Measurements from ENCODE around the gene KCTD14.
A peak's percentile ranks its signal among the peaks of the same experiment; 100 is the strongest.
"Not testable (repeated sequence)": the region's sequence is repeated elsewhere in the genome, so short reads cannot be mapped to it uniquely, and the experiment has no call there.

Gene KCTD14

DNA sequence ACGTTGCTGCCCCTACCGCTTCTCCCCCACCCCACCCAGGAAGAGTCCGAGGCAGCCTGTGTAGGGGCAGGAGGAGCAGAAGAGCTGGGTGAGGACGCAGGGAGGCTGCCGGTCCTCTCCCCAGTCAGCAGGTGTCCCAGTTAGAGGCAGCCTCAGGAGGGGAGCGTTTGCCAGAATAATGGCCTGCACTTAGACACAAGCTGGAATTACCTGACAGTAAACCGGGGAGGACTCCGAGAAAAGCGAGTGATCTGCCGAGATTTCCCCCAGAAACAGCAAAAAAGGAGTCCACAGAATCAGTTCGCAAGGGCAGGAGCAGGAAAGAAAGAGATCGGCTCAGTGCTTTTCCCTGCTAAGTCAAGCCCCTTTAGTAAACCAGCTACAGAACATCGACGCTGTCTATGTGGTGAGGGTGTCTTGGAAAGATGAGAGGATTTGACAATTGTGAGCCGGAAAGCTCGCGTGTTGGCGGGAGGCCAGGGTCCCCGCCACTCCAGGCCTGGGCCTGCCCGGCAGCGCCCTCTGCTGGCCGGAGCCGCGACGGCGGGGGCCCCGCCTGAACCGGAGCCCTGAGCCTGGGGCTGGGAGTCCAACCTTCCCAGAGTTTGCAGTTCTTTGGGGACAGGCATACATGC, 22.9 kb upstream of the KCTD14 start:
- peak; percentile 68 for DNase-seq

GRCh38 chr11:78044706-78045105, 21.6 kb upstream of the KCTD14 start:
- no peak for DNase-seq

GRCh38 chr11:78041843-78042440, 18.9 kb upstream of the KCTD14 start:
- DNase-seq = no peak

- DNase-seq = not testable (repeated sequence)
These were observed 18.3 kb upstream of the KCTD14 start for GRCh38 chr11:78041380-78041719.

DNA sequence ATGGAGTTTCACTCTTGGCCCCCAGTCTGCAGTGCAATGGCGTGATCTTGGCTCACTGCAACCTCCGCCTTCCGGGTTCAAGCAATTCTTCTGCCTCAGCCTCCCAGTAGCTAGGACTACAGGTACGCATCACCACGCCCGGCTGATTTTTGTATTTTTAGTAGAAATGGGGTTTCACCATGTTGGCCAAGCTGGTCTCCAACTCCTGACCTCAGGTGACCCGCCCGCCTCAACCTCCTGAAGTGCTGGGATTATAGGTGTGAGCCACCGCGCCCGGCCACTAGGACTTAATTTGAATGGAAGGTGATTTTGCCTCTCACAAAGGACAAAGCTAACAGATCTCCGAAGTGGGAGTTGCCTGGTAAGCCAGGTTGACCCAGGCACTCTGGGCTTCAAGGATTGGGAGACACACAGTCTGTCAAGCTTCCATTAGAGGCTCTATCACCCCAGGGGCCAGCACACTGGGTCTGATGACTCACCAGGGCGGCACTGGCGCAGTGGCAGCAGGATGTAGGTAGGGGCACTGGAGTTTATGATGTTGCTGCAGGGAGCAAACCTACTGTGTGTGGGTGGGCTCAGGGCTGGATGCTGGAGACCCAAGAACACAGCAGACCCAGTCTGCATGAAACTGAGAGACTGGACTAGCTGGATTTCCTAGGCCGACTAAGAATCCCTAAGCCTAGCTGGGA, 17.8 kb upstream of the KCTD14 start:
- DNase-seq = no peak

- no peak for DNase-seq
These were observed 17.0 kb upstream of the KCTD14 start for GRCh38 chr11:78039919-78040671.

DNA sequence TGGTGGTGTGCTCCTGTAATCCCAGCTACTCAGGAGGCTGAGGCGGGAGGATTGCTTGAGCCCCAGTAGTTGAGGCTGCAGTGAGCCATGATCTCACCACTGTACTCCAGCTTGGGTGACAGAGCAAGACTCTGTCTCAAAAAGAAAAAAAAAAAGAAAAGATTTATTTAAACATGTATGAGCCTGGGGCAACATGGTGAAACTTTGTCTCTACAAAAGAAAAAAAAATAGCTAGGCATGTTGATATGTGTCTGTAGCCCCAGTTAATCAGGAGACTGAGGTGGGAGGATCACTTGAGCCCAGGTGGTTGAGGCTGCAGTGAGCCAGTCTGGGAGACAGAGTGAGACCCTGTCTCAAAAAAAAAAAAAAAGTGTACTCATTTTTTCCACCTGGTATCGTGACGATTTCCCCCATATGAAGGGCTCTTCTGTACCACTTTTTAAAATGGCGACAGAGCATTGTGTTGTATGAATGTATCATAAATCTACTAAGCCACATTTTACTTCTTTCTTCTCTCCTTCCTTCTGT, 16.4 kb upstream of the KCTD14 start:
- no peak for DNase-seq

DNA sequence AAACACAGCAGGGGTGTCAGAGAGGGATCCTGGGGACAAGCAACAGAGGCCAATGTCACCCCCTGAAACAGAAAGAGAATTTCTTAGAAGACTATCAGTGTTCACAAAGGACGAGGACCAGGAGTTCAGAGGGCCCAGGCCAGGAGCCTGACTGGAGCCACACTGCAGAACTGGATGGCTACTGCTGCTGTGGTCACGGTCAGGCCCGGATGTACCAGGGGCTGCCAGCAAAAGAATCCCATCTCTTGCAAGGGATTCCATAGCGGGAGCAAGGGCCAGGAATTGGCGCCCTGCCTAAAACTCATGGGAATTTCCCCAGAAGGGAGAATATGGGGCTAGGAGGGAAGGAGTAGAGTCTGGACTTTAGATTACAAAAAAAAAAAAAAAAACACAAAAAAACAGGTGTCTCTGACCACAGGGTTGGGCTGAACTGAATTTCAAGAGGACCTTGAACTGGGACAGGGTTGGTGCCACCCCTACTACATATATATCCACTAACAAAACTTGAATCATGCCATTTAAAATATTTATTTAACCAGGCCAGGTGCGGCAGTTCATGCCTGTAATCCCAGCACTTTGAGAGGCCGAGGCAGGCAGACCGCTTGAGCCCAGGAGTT, 15.7 kb upstream of the KCTD14 start:
- no peak for DNase-seq

GRCh38 chr11:78037825-78038620, 14.9 kb upstream of the KCTD14 start:
- no peak for DNase-seq

GRCh38 chr11:78037056-78037455, 14.0 kb upstream of the KCTD14 start:
- DNase-seq = no peak

DNA sequence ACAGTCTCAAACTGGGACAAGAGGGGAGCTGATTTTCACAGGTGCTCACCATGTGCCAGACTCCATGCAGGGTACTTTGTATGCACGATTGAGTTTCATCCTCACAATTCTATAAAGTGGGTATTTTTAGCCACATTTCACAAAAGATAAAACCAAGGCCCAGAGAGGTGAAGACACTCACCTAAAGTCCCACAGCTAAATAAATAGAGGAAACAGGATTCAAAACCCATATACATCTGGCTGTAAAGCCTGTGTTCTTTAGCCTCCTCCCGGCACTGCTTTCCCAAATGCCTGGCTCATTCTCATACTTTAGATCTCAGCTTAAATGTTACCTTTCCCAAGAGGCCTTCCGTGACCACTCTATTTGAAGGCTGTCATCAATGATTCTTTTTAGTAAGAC, 13.2 kb upstream of the KCTD14 start:
- no peak for DNase-seq

- no peak for DNase-seq
These were observed 11.5 kb upstream of the KCTD14 start for GRCh38 chr11:78034623-78035022.

DNA sequence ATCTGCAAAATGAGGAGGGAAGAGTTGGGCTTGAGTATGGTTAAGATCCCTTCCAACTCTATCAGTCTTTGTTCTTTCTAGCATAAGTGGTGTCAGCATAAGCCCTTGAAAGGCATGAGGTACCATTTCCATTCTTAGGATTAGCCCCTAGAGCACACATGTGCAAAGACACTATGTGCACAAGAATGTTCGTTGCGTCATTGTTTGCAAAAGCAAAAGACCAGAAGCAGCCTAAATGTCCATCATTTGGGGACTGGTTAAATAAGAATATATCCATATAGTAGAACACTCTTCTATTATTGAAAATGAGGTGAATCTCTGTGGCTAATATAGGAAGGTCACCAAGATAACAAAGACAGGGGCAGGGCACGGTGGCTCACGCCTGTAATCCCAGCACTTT, 10.0 kb upstream of the KCTD14 start:
- no peak for DNase-seq

GRCh38 chr11:78032090-78032489, 9.0 kb upstream of the KCTD14 start:
- no peak for DNase-seq

GRCh38 chr11:78031629-78032028, 8.6 kb upstream of the KCTD14 start:
- DNase-seq = no peak

GRCh38 chr11:78030429-78031325, 7.6 kb upstream of the KCTD14 start:
- DNase-seq = no peak

GRCh38 chr11:78028423-78028822, 5.3 kb upstream of the KCTD14 start:
- not testable (repeated sequence) for DNase-seq

GRCh38 chr11:78027759-78028158, 4.7 kb upstream of the KCTD14 start:
- no peak for DNase-seq

DNA sequence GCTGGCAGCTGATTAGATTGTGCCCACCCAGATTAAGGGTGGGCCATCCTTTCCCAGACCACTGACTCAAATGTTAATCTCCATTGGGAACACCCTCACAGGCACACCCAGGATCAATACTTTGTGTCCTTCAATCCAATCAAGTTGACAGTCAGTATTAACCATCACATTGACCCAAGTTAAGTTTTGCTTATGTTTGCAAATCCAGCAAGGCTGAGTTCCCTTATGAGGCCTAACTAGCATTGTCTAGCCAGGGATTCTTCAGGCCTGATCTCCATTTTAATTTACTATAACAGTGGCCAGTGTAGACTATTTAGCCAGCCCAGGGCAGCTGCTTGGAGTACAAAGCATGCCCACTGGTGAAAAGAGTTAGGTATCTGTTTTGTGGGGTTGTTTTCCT, 2.3 kb upstream of the KCTD14 start:
- DNase-seq = no peak

- DNase-seq = no peak
These were observed 350 bp upstream of the KCTD14 start for GRCh38 chr11:78023426-78023825.

DNA sequence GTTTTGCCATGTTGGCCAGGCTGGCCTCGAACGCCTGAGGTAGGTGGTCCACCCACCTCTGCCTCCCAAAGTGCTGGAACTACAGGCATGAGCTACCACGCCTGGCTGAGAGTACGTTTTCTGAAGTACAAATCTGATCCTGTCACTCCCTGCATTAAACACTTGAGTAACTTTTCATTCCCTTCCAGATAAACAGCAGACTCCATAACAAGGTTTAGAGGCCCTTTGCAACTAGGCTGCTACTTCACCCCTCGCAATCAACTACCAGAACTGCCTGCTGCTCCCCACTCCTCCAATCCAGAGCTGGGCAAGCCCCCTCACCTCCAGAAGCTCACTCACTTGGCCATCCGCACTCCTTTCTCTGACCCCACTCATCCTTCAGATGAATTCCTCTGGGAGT, 1.5 kb downstream of the KCTD14 start:
- DNase-seq = no peak
